ENCODE data around the gene IFITM2.

DNA sequence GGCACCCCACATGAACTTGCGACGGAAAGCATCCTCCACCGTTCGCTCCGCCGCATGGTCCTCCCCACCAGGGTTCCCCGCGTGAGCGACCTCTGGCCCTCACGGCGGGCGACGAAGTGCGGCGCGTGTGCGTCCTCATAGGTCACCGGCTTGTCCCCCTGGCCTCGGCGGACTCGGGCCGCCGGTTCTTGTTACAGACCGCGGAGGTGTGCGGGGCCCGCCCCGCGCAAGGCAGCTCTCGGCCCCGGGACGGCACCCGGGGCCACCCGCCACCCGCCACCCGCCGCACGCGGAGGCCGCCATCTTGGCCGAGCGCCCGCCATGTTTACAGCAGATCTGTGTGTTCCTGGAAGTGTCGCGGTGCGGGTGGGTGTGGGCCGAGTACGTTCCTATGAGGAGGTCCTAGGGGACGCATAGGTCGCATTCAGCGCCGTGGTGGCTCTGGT, 3.5 kb upstream of the IFITM2 start:
- no peak for TF ChIP-seq MAX (IDR thresholded peaks at IDR 0.05)
- TF ChIP-seq TAF1 (IDR thresholded peaks at IDR 0.05; ENCODE audit: low read depth) = no peak
- TF ChIP-seq RAD21 (IDR thresholded peaks at IDR 0.05; ENCODE audit: low read depth) = no peak
- TF ChIP-seq CEBPB (IDR thresholded peaks at IDR 0.05) = no peak
- TF ChIP-seq CREB1 (IDR thresholded peaks at IDR 0.05; ENCODE audit: low read depth) = no peak
